Esophagus (tissue), 2 donors: ENCODE data around the gene PAPLN. TPM values are rescaled to one million over a fixed set of nuclear protein-coding genes. Genes with fewer than 3 reads are reported as not detected.

Experiments used
- H3K27ac ChIP-seq, 2 donors: one replicate each; pipeline ENCODE4 v1.5.1; 2013; ENCODE audit warnings: low read depth in 2 of 2, mild to moderate bottlenecking in 2 of 2, inconsistent platforms in 1 of 2, low read length in 1 of 2, moderate library complexity in 1 of 2
- H3K27me3 ChIP-seq, 2 donors: one replicate each; pipeline ENCODE4 v1.6.1; 2013; ENCODE audit warnings: low read length in 2 of 2, control low read depth in 1 of 2, mild to moderate bottlenecking in 1 of 2; ENCODE audit not compliant: insufficient read depth in 2 of 2, control insufficient read depth in 1 of 2
- H3K36me3 ChIP-seq, 2 donors: one replicate each; pipeline ENCODE4 v1.6.1; 2013; ENCODE audit warnings: low read length in 1 of 2; ENCODE audit not compliant: control insufficient read depth in 2 of 2, insufficient read depth in 2 of 2
- H3K4me1 ChIP-seq, 2 donors: one replicate each; pipeline ENCODE4 v1.6.1; 2013; ENCODE audit warnings: low read length in 1 of 2; ENCODE audit not compliant: control insufficient read depth in 2 of 2, insufficient read depth in 2 of 2
- H3K4me3 ChIP-seq, 2 donors: one replicate each; pipeline ENCODE4 v1.5.1; 2013; ENCODE audit warnings: low read length in 2 of 2, mild to moderate bottlenecking in 2 of 2, low read depth in 1 of 2, moderate library complexity in 1 of 2
- H3K9me3 ChIP-seq, 2 donors: one replicate each; pipeline ENCODE4 v1.6.1; 2013; ENCODE audit warnings: mild to moderate bottlenecking in 2 of 2, low read depth in 1 of 2, low read length in 1 of 2, moderate library complexity in 1 of 2; ENCODE audit not compliant: control insufficient read depth in 2 of 2, insufficient read depth in 1 of 2
- WGBS, 2 donors: extraction: QIAGEN DNeasy Blood & Tissue Kit; methylation state at CpG; one replicate each; pipeline ENCODE4 v1.1.7; 2013; 5-methylcytosine and 5-hydroxymethylcytosine counted together
- polyA plus RNA-seq, 2 donors: library from polyadenylated mRNA; stranded (reverse); fragments of 200-250 nt; gene quantifications; one replicate each; pipeline ENCODE4 v1.2.3, GENCODE V29; 2013
- donor health status: healthy with polysubstance abuse.
- donor health status: Bipolar disorder and iron deficiency.

Gene PAPLN
- polyA plus RNA-seq, 2 donors, result 3.9 to 7.5 TPM

DNA sequence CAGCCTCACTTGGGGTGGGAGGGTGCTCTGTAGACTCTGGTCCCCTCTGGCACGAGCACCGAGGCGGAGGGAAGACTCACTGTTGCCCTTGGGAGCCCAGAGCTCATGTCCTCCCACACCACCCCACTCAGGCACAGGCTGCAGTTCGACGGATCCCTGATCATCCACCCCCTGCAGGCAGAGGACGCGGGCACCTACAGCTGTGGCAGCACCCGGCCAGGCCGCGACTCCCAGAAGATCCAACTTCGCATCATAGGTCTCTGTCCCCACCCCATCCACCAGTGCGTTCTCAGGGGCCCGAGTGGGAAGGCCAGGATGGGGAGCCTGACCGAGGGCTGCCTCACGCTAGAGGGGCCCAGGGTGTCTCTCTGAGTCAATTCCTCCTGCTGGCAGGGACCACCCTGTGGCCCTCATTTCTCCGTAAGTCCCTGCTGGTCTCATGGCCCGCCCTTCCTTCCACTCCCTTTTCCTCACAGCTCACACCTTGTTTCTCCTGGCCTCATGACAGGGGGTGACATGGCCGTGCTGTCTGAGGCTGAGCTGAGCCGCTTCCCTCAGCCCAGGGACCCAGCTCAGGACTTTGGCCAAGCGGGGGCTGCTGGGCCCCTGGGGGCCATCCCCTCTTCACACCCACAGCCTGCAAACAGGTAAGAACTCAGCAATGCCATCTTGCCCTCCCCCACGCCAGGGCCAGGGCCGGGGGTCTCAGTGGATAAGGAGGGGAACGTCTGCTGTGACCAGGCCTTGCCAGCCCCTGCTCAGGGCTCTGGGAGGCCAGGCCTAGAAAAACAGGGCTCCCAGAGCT, 27.0 kb downstream of the PAPLN start:
- 85 to 87% methylated on average over 23 of the region's 23 CpGs for WGBS, 2 donors
- Histone ChIP-seq H3K36me3 (peaks cover 0 to 3% of the 10 kb centered on the region in 2 donors), H3K4me1 (no peaks in the 10 kb centered on the region), H3K27ac (no peak overlapping the region), H3K4me3 (no peak overlapping the region), H3K27me3 (no peaks in the 10 kb centered on the region), H3K9me3 (no peaks in the 10 kb centered on the region)

DNA sequence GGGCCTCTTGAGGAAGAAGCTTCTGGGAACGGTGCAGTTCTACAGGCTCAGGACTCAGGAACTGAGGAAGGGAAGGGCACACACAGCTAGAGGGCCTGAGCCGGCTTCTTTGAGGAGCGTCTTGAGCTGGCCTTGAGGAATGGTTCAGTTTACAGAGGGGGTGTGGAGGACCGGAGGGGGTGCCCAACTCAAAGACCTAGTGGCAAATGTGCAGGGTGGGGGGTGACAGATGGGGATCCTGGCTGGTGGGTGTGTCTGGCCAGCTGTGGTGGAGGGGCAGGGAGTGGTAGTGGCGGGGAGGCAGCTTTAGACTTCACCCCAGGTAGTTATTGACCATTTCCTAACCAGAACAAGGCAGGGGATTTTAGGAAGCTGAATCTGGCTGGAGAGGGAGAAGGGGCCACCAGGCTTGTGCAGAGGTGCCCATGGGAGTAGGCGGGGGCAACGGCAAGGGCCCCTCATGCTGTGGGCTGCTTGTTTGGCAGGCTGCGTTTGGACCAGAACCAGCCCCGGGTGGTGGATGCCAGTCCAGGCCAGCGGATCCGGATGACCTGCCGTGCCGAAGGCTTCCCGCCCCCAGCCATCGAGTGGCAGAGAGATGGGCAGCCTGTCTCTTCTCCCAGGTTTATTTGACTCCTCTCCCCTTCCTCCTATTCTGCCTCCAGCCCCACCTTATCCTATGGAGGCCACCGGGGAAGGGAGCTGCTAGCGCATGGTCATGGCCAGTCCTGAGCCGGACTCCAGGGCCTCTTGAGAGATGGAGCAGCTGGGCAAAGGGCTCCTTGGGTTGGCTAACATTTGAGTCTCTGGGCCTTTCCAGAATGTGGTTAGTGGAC, 27.8 kb downstream of the PAPLN start:
- 84% methylated on average over 17 to 18 of the region's 18 CpGs for whole genome bisulfite sequencing, 2 donors
- H3K4me1 ChIP-seq, result peaks cover 2 to 6% of the 10 kb centered on the region in 2 donors
- H3K36me3 ChIP-seq, result peaks cover 0 to 3% of the 10 kb centered on the region in 2 donors
- H3K9me3 ChIP-seq, result peaks cover 0 to 2% of the 10 kb centered on the region in 2 donors
- no peaks in the 10 kb centered on the region for H3K27me3 ChIP-seq
- H3K4me3 ChIP-seq, result no peak overlapping the region
- no peak overlapping the region for H3K27ac ChIP-seq

DNA sequence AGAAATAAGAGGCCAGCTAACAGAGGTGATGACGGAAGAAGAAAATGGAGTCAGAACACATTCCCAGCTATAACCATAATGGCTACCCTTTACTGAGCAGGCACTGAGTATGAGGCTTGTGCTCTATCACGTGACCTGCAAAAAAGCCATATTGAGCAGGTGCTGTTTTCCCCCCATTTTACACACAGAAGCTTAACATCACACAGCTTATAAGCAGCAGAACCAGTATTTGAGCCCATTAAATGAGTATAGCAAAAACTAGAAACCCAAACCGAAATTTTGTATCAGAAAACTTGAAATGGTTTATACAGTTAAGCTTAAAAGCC, 28.4 kb downstream of the PAPLN start:
- peaks cover 4 to 12% of the 10 kb centered on the region in 2 donors for H3K4me1 ChIP-seq
- peaks cover 0 to 3% of the 10 kb centered on the region in 2 donors for H3K9me3 ChIP-seq
- WGBS, 2 donors, result 92 to 95% methylated on average over 3 of the region's 3 CpGs
- peaks cover 0 to 3% of the 10 kb centered on the region in 2 donors for H3K36me3 ChIP-seq
- H3K27ac ChIP-seq, result no peak overlapping the region
- no peak overlapping the region for H3K4me3 ChIP-seq
- no peaks in the 10 kb centered on the region for H3K27me3 ChIP-seq

DNA sequence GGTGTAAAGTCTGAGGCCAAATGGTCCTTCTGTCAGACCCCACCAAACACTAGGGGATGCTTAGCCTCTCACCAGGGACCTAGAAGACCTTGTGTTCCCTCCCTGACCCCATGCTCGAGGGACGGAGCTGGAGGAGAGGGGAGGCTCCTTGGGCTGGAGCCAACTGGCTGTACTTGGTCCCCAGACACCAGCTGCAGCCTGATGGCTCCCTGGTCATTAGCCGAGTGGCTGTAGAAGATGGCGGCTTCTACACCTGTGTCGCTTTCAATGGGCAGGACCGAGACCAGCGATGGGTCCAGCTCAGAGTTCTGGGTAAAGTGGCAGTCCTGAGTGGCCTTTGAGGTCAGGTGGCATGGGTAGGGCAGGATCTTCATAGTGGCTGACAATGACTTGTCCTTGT, 29.0 kb downstream of the PAPLN start:
- 85 to 99% methylated on average over 7 of the region's 7 CpGs for WGBS, 2 donors
- Histone ChIP-seq H3K27ac (no peak overlapping the region), H3K4me3 (no peak overlapping the region), H3K9me3 (peaks cover 0 to 3% of the 10 kb centered on the region in 2 donors), H3K36me3 (peaks cover 0 to 3% of the 10 kb centered on the region in 2 donors), H3K4me1 (peaks cover 4 to 13% of the 10 kb centered on the region in 2 donors), H3K27me3 (no peaks in the 10 kb centered on the region)

DNA sequence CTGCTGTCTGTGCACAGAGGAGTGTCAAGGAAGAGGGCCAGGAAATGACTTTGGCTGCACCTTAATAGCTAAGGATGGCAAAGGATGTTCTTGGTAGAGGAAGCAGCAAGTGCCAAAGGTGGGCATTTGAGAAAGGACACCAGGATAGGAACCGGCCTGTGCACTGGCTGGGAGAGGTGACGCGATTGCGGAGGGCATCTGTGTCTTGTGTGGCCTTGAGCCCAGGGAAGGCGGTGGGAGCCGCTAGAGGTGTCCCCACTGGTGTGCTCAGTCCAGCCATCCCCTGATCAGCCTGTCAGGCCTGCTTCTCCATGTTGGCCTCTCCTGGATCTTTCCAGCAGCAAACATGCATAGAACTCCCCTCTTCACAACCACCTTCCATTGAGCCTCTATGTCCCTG, 30.2 kb downstream of the PAPLN start:
- Histone ChIP-seq H3K4me1 (peaks cover 4 to 13% of the 10 kb centered on the region in 2 donors), H3K9me3 (peaks cover 0 to 3% of the 10 kb centered on the region in 2 donors), H3K4me3 (no peak overlapping the region), H3K36me3 (peaks cover 3 to 4% of the 10 kb centered on the region in 2 donors), H3K27me3 (no peaks in the 10 kb centered on the region), H3K27ac (no peak overlapping the region)
- 96 to 97% methylated on average over 6 of the region's 6 CpGs for WGBS, 2 donors

DNA sequence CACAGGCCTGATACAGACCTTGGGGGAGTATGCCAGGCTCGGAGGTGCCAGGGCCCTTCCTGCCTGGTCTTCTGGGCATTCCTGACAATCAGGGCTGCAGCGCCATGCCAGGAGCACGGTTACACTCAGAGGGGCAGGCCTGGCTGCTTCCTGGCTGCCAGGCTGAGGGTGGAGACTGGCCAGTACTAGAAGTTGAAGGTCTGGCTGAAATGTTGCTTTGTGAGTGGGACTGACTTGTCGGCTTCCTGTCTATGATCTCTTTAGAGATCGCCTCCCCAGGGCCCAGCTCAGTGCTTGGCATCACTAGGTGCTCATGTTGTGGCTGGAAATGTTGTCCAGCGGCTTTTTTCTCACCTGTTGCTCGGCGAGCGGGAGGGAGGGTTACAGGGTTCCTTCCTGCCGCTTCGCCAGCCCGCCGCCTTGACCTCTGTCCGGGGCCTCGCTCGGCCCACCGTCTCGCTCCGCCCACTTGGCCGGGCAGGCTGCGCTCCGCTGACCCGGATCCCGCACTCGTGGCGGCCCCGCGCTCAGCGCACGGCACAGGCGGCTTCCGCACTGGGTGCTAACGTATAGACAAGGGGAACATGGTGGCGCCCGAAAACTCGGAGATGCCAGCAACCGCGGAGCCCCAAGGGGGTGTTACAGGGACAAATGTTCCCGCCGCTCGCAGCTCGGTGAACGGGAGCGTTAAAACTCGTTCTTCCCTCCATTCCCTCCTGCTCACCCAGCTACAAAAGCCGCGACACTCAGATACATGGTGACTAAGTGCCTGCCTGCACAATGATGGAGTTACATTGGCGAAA, 32.6 kb downstream of the PAPLN start:
- H3K27me3 ChIP-seq, result no peaks in the 10 kb centered on the region
- peak overlapping the region; percentile 41 to 48 for H3K4me3 ChIP-seq
- peaks cover 4 to 13% of the 10 kb centered on the region in 2 donors for H3K4me1 ChIP-seq
- peak overlapping the region; percentile 9 to 21 for H3K27ac ChIP-seq
- peaks cover 3 to 9% of the 10 kb centered on the region in 2 donors for H3K36me3 ChIP-seq
- 8 to 22% methylated on average over 47 to 48 of the region's 48 CpGs for WGBS, 2 donors
- H3K9me3 ChIP-seq, result peaks cover 0 to 3% of the 10 kb centered on the region in 2 donors

DNA sequence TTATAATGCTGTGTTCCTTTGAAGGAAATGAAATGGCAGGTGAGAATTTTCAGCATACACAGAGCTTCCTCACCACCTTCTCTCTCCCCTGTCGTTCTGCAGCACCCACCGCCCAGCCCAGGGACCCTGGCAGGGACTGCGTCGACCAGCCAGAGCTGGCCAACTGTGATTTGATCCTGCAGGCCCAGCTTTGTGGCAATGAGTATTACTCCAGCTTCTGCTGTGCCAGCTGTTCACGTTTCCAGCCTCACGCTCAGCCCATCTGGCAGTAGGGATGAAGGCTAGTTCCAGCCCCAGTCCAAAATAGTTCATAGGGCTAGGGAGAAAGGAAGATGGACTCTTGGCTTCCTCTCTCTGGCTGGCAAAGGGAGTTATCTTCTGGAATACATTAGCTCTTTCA, 35.1 kb downstream of the PAPLN start:
- peaks cover 4 to 13% of the 10 kb centered on the region in 2 donors for H3K4me1 ChIP-seq
- H3K27me3 ChIP-seq, result no peaks in the 10 kb centered on the region
- H3K9me3 ChIP-seq, result peaks cover 0 to 3% of the 10 kb centered on the region in 2 donors
- H3K27ac ChIP-seq, result no peak overlapping the region
- 71 to 72% methylated on average over 6 of the region's 6 CpGs for WGBS, 2 donors
- H3K36me3 ChIP-seq, result peaks cover 11 to 16% of the 10 kb centered on the region in 2 donors
- H3K4me3 ChIP-seq, result no peak overlapping the region

DNA sequence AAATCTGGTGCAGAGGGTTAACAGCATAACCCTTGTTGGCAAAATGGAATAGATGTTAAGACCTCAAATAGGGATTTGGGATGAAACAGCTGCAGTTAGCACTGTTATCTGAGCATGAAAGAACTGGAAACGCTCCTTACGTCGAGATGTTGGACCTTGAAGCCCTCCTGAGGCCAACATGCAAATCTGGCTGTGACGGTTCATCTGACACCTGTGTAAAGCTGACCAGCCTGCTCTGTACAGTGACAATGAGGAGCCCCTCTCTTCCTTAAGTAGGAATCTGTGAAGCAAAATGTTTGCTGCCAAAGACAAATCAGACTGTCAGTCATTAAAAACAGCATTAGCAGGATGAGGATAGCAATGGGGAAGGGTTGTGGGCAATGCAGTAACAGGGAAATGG, 36.5 kb downstream of the PAPLN start:
- 72 to 85% methylated on average over 4 of the region's 4 CpGs for WGBS, 2 donors
- H3K27ac ChIP-seq, result no peak overlapping the region
- no peaks in the 10 kb centered on the region for H3K27me3 ChIP-seq
- H3K36me3 ChIP-seq, result peaks cover 11 to 20% of the 10 kb centered on the region in 2 donors
- H3K4me1 ChIP-seq, result peaks cover 4 to 13% of the 10 kb centered on the region in 2 donors
- H3K9me3 ChIP-seq, result peaks cover 0 to 3% of the 10 kb centered on the region in 2 donors
- H3K4me3 ChIP-seq, result no peak overlapping the region

DNA sequence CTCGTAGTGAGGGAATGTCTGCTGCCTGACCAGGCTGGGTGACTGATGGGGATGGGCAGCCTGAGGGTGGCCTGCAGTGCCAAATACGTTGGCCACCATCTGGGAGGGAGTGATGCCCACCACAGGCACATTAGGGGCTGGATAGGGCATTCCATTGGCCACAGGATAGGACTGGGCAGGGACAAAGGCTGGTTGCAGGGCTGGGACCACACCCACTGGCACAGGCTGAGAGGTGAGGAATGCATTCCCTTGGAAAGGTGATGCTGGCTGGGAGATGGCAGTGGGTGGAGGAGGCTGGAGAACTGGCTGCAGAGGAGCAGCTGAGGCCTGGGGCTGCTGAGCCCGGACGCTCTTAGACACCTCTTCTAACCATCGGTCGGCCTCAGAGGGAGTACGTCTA, 39.5 kb downstream of the PAPLN start:
- no peaks in the 10 kb centered on the region for H3K4me1 ChIP-seq
- H3K27me3 ChIP-seq, result no peaks in the 10 kb centered on the region
- no peaks in the 10 kb centered on the region for H3K9me3 ChIP-seq
- H3K36me3 ChIP-seq, result peaks cover 17 to 20% of the 10 kb centered on the region in 2 donors
- no peak overlapping the region for H3K4me3 ChIP-seq
- 88 to 89% methylated on average over 7 of the region's 7 CpGs for WGBS, 2 donors
- no peak overlapping the region for H3K27ac ChIP-seq
